D721Med (cell line): Measurements from ENCODE around the gene ACE.

Experiments
- DNase-seq: peaks from one replicate; pipeline ENCODE4 v3.0.0; 2011; ENCODE audit warnings: low spot score; ENCODE audit not compliant: insufficient read length
- FAIRE-seq: peaks from 2 replicates; lab custom pipeline; 2011; peaks lifted over from hg19 to GRCh38; lab: Jason Lieb, UNC
- CTCF ChIP-seq: IDR thresholded peaks from 2 replicates; pipeline ENCODE4 v1.5.1; 2012; ENCODE audit warnings: mild to moderate bottlenecking, control low read depth; ENCODE audit not compliant: insufficient read depth; ENCODE audit errors: missing control alignments

The ACE gene

GRCh38 chr17:63498626-63499195 is 21.9 kb downstream of the ACE start:
- TF ChIP-seq CTCF, result no peak
- FAIRE-seq (no peak), DNase-seq (no peak)

- FAIRE-seq (no peak), DNase-seq (no peak)
- TF ChIP-seq CTCF, result no peak
These were observed 23.9 kb downstream of the ACE start for GRCh38 chr17:63500543-63501390.

- DNase-seq (no peak), FAIRE-seq (no peak)
These were observed 26.5 kb downstream of the ACE start for GRCh38 chr17:63503341-63503705.

GRCh38 chr17:63504261-63504660 is 27.4 kb downstream of the ACE start:
- TF ChIP-seq CTCF, result no peak
- DNase-seq (no peak), FAIRE-seq (no peak)

More at GRCh38 chr17:63503341-63503705, 26.5 kb downstream of the ACE start:
- no peak for TF ChIP-seq CTCF

- no peak for FAIRE-seq
- no peak for TF ChIP-seq CTCF
- no peak for DNase-seq
These were observed 28.5 kb downstream of the ACE start for GRCh38 chr17:63505341-63505740.

GRCh38 chr17:63506627-63507026 is 29.8 kb downstream of the ACE start:
- no peak for FAIRE-seq

More at GRCh38 chr17:63506627-63507026, 29.8 kb downstream of the ACE start:
- no peak for TF ChIP-seq CTCF
- no peak for DNase-seq
